GM23248 (cell line): ENCODE results near the gene PHACTR3. TPM values are rescaled to one million over a fixed set of nuclear protein-coding genes. Genes with fewer than 3 reads are reported as not detected.

Experiments
- DNase-seq: peaks from one replicate; pipeline ENCODE4 v3.0.0-alpha.2; 2015
- H2AFZ ChIP-seq: fragments of 200-600 bp; sonication (generic); 2 replicates; pipeline ENCODE4 v1.6.1; 2016; ENCODE audit warnings: antibody characterized with exemption
- H3F3A ChIP-seq: fragments of 200-600 bp; sonication (generic); 2 replicates; pipeline ENCODE4 v1.6.1; 2016; ENCODE audit warnings: mild to moderate bottlenecking, antibody characterized with exemption, mixed run types; ENCODE audit not compliant: insufficient read depth
- H3K27ac ChIP-seq: fragments of 200-600 bp; sonication (generic); 2 replicates; pipeline ENCODE4 v1.5.1; 2016; ENCODE audit warnings: mild to moderate bottlenecking
- H3K27me3 ChIP-seq: fragments of 200-600 bp; sonication (generic); replicated peaks from 2 replicates; pipeline ENCODE4 v1.6.1; 2016; ENCODE audit warnings: mild to moderate bottlenecking; ENCODE audit not compliant: insufficient read depth
- H3K36me3 ChIP-seq: fragments of 200-600 bp; sonication (generic); 2 replicates; pipeline ENCODE4 v1.6.1; 2016; ENCODE audit warnings: low read depth, mild to moderate bottlenecking
- H3K4me1 ChIP-seq: fragments of 200-600 bp; sonication (generic); 2 replicates; pipeline ENCODE4 v1.6.1; 2016; ENCODE audit warnings: mild to moderate bottlenecking; ENCODE audit not compliant: insufficient read depth
- H3K4me2 ChIP-seq: fragments of 200-600 bp; sonication (generic); one replicate; pipeline ENCODE4 v1.6.1; 2016; ENCODE audit warnings: mild to moderate bottlenecking; ENCODE audit not compliant: unreplicated experiment
- H3K4me3 ChIP-seq: fragments of 200-600 bp; sonication (generic); 2 replicates; pipeline ENCODE4 v1.5.1; 2016; ENCODE audit warnings: mild to moderate bottlenecking
- H3K79me2 ChIP-seq: fragments of 200-600 bp; sonication (generic); 2 replicates; pipeline ENCODE4 v1.6.1; 2016; ENCODE audit warnings: mild to moderate bottlenecking; ENCODE audit not compliant: insufficient read depth
- H3K9ac ChIP-seq: fragments of 200-600 bp; sonication (generic); 2 replicates; pipeline ENCODE4 v1.6.1; 2016; ENCODE audit warnings: mild to moderate bottlenecking
- H3K9me2 ChIP-seq: fragments of 200-600 bp; sonication (generic); 2 replicates; pipeline ENCODE4 v1.6.1; 2016; ENCODE audit warnings: mixed run types, mild to moderate bottlenecking, moderate library complexity; ENCODE audit not compliant: insufficient read depth
- H3K9me3 ChIP-seq: fragments of 200-600 bp; sonication (generic); one replicate; pipeline ENCODE4 v1.6.1; 2017; ENCODE audit warnings: low read depth
- H4K20me1 ChIP-seq: fragments of 200-600 bp; sonication (generic); 2 replicates; pipeline ENCODE4 v1.6.0; 2016; ENCODE audit not compliant: insufficient read depth
- EZH2 ChIP-seq: fragments of 200-600 bp; sonication (generic); IDR thresholded peaks from 2 replicates; pipeline ENCODE4 v1.6.1; 2018; ENCODE audit warnings: antibody characterized with exemption, mild to moderate bottlenecking; ENCODE audit not compliant: insufficient read depth, poor library complexity, severe bottlenecking
- EZH2phosphoT487 ChIP-seq: fragments of 200-600 bp; sonication (generic); IDR thresholded peaks from 2 replicates; pipeline ENCODE4 v1.6.1; 2018; ENCODE audit warnings: antibody characterized with exemption, moderate library complexity, mild to moderate bottlenecking, low read depth; ENCODE audit not compliant: insufficient read depth
- WGBS, 2 experiments: methylation state at CpG; one replicate each; pipeline ENCODE4 v1.1.6; 2015 to 2017; ENCODE audit warnings: low lambda C conversion rate in 2 of 2, low coverage in 1 of 2; ENCODE audit errors: missing lambda C conversion rate in 2 of 2; 5-methylcytosine and 5-hydroxymethylcytosine counted together
- in situ Hi-C: fragments of 300-500 bp; cut with MboI; formaldehyde crosslinking; loops from 2 replicates; pipeline ENCODE4 v1.15.0; 2020
- polyA plus RNA-seq: library from polyadenylated mRNA; unstranded; fragments of >200 nt; fragmentation: Nextera tagmentation; extraction: Ambion mirVana; gene quantifications from 2 replicates; pipeline ENCODE4 v1.2.1, GENCODE V29; 2016
- total RNA-seq: library from RNA; depleted of rRNA; stranded (reverse); fragments of >200 nt; shearing (Covaris generic); gene quantifications from 2 replicates; pipeline ENCODE4 v1.2.3, GENCODE V29; 2014

The PHACTR3 gene
- total and polyA plus RNA-seq, 2 experiments from 2014 or later: not detected

GRCh38 chr20:59817846-59818615 is 213.7 kb downstream of the PHACTR3 start:
- Histone ChIP-seq H3K4me1 (no peaks in the 10 kb centered on the region), H3K4me3 (no peak overlapping the region), H3K36me3 (no peaks in the 10 kb centered on the region), H2AFZ (no peak overlapping the region), H3K9me2 (no peaks in the 10 kb centered on the region), H3K9ac (no peak overlapping the region), H3F3A (no peaks in the 10 kb centered on the region), H3K79me2 (no peaks in the 10 kb centered on the region), H3K27me3 (no peaks in the 10 kb centered on the region; the same call in 1 of the 2 replicates), H3K9me3 (no peaks in the 10 kb centered on the region), H3K27ac (no peak overlapping the region), H4K20me1 (no peaks in the 10 kb centered on the region), H3K4me2 (no peak overlapping the region)
- DNase-seq: no peak
- no peak for TF ChIP-seq EZH2
- TF ChIP-seq EZH2phosphoT487: no peak
- in situ Hi-C loops: no loop called here
- 48 to 49% methylated on average over 14 of the region's 14 CpGs for WGBS, 2 experiments

GRCh38 chr20:59818911-59819310 is 214.6 kb downstream of the PHACTR3 start:
- H3K4me2 ChIP-seq: no peak overlapping the region
- H3K9me2 ChIP-seq: no peaks in the 10 kb centered on the region
- H2AFZ ChIP-seq: no peak overlapping the region
- TF ChIP-seq EZH2 (no peak), EZH2phosphoT487 (no peak)
- no peaks in the 10 kb centered on the region for H3K36me3 ChIP-seq
- WGBS, 2 experiments: 59 to 63% methylated on average over 10 of the region's 10 CpGs
- H3K79me2 ChIP-seq: no peaks in the 10 kb centered on the region
- no peaks in the 10 kb centered on the region for H3K9me3 ChIP-seq
- no peaks in the 10 kb centered on the region for H3F3A ChIP-seq
- in situ Hi-C loops: no loop called here
- no peak overlapping the region for H3K9ac ChIP-seq
- no peak for DNase-seq
- H3K27ac ChIP-seq: no peak overlapping the region
- no peaks in the 10 kb centered on the region for H3K4me1 ChIP-seq
- H3K4me3 ChIP-seq: no peak overlapping the region
- H3K27me3 ChIP-seq: no peaks in the 10 kb centered on the region; the same call in 1 of the 2 replicates
- no peaks in the 10 kb centered on the region for H4K20me1 ChIP-seq

GRCh38 chr20:59819496-59820203 is 215.3 kb downstream of the PHACTR3 start:
- no peaks in the 10 kb centered on the region for H3K36me3 ChIP-seq
- DNase-seq: no peak
- H3K27ac ChIP-seq: no peak overlapping the region
- H3F3A ChIP-seq: no peaks in the 10 kb centered on the region
- H4K20me1 ChIP-seq: no peaks in the 10 kb centered on the region
- H3K9me3 ChIP-seq: no peaks in the 10 kb centered on the region
- H3K4me1 ChIP-seq: no peaks in the 10 kb centered on the region
- H3K9me2 ChIP-seq: no peaks in the 10 kb centered on the region
- in situ Hi-C loops: no loop called here
- no peak overlapping the region for H2AFZ ChIP-seq
- 73 to 75% methylated on average over 17 to 20 of the region's 20 CpGs for WGBS, 2 experiments
- H3K27me3 ChIP-seq: no peaks in the 10 kb centered on the region; the same call in 1 of the 2 replicates
- H3K9ac ChIP-seq: no peak overlapping the region
- H3K4me2 ChIP-seq: no peak overlapping the region
- H3K79me2 ChIP-seq: no peaks in the 10 kb centered on the region
- TF ChIP-seq EZH2 (no peak), EZH2phosphoT487 (no peak)
- no peak overlapping the region for H3K4me3 ChIP-seq

GRCh38 chr20:59820204-59821041 is 216.1 kb downstream of the PHACTR3 start:
- H3F3A ChIP-seq: no peaks in the 10 kb centered on the region
- no peak overlapping the region for H3K4me3 ChIP-seq
- no peaks in the 10 kb centered on the region for H3K4me1 ChIP-seq
- H3K9me2 ChIP-seq: no peaks in the 10 kb centered on the region
- no peak overlapping the region for H2AFZ ChIP-seq
- H4K20me1 ChIP-seq: no peaks in the 10 kb centered on the region
- H3K4me2 ChIP-seq: no peak overlapping the region
- whole genome bisulfite sequencing, 2 experiments: 11 to 18% methylated on average over 11 of the region's 11 CpGs
- H3K9ac ChIP-seq: no peak overlapping the region
- no peaks in the 10 kb centered on the region for H3K79me2 ChIP-seq
- no peaks in the 10 kb centered on the region for H3K36me3 ChIP-seq
- no peak for TF ChIP-seq EZH2
- TF ChIP-seq EZH2phosphoT487: no peak
- peak; percentile 15 for DNase-seq
- no peaks in the 10 kb centered on the region; the same call in 1 of the 2 replicates for H3K27me3 ChIP-seq
- H3K9me3 ChIP-seq: no peaks in the 10 kb centered on the region
- H3K27ac ChIP-seq: no peak overlapping the region
- in situ Hi-C loops: no loop called here
